Measurements from ENCODE around the gene PSMD4.
A peak's percentile ranks its signal among the peaks of the same experiment; 100 is the strongest.

PSMD4 gene

GRCh38 chr1:151287341-151287699 lies 32.8 kb downstream of the PSMD4 start:
- TF ChIP-seq ZNF600 (tag by site-specific recombination; IDR thresholded peaks at IDR 0.05) (peak; percentile 60), ZSCAN23 (tag by site-specific recombination; IDR thresholded peaks at IDR 0.05) (no peak), ZNF175 (tag by site-specific recombination; IDR thresholded peaks at IDR 0.05) (no peak)
- TF ChIP-seq, protein P1, sequence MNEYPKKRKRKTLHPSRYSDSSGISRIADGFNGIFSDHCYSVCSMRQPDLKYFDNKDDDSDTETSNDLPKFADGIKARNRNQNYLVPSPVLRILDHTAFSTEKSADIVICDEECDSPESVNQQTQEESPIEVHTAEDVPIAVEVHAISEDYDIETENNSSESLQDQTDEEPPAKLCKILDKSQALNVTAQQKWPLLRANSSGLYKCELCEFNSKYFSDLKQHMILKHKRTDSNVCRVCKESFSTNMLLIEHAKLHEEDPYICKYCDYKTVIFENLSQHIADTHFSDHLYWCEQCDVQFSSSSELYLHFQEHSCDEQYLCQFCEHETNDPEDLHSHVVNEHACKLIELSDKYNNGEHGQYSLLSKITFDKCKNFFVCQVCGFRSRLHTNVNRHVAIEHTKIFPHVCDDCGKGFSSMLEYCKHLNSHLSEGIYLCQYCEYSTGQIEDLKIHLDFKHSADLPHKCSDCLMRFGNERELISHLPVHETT (tag by site-specific recombination; IDR thresholded peaks at IDR 0.05), result no peak
- no peaks in the 10 kb centered on the region for H3K4me1 ChIP-seq (ENCODE audit: control insufficient read depth, insufficient read depth, low read length)
- H3K4me3 ChIP-seq (ENCODE audit: low read depth, low read length), result no peak overlapping the region
- peaks cover 0 to 80% of the 10 kb centered on the region in 2 experiments; a peak in 2 of 3 replicates for H3K36me3 ChIP-seq (ENCODE audit: control insufficient read depth in 2 of 2, insufficient read depth in 1 of 2, low read length in 2 of 2)
- H3K9me3 ChIP-seq (ENCODE audit: control insufficient read depth, insufficient read depth, low read depth, low read length), result no peaks in the 10 kb centered on the region
- H3K27ac ChIP-seq (ENCODE audit: extremely low read depth, low read depth, low read length), result no peak overlapping the region
- POLR2A ChIA-PET, result interaction anchor here (0.7 kb wide), 1 partner anchor 33 kb away, joined by 3 read pairs; the partner anchor contains the start of gene PSMD4
- CTCF ChIA-PET, result interaction anchor here (0.6 kb wide), 1 partner anchor 93 kb away, joined by 3 read pairs; no protein-coding TSS in a partner anchor

GRCh38 chr1:151287767-151288500 lies 33.4 kb downstream of the PSMD4 start:
- no peaks in the 10 kb centered on the region for H3K4me1 ChIP-seq (ENCODE audit: control insufficient read depth, insufficient read depth, low read length)
- peaks cover 0 to 86% of the 10 kb centered on the region in 2 experiments; a peak in 2 of 3 replicates for H3K36me3 ChIP-seq (ENCODE audit: control insufficient read depth in 2 of 2, insufficient read depth in 1 of 2, low read length in 2 of 2)
- CTCF ChIA-PET, result no interaction called here
- POLR2A ChIA-PET, result interaction anchor here (1.1 kb wide), 1 partner anchor 34 kb away, joined by 3 read pairs; the partner anchor contains the start of gene PSMD4
- H3K9me3 ChIP-seq (ENCODE audit: control insufficient read depth, insufficient read depth, low read depth, low read length), result no peaks in the 10 kb centered on the region
- TF ChIP-seq ZBTB26 (tag by site-specific recombination; optimal IDR thresholded peaks at IDR 0.05) (no peak), PRDM2 (tag by site-specific recombination; IDR thresholded peaks at IDR 0.05; ENCODE audit: borderline replicate concordance) (no peak), ZSCAN5A (tag by site-specific recombination; IDR thresholded peaks at IDR 0.05) (no peak), ZNF404 (tag by site-specific recombination; IDR thresholded peaks at IDR 0.05) (no peak)
- no peak overlapping the region for H3K4me3 ChIP-seq (ENCODE audit: low read depth, low read length)
- H3K27ac ChIP-seq (ENCODE audit: extremely low read depth, low read depth, low read length), result no peak overlapping the region

GRCh38 chr1:151288502-151288901 lies 34.0 kb downstream of the PSMD4 start:
- ChIA-PET POLR2A (interaction anchor here (1.1 kb wide), 1 partner anchor 34 kb away, joined by 3 read pairs; the partner anchor contains the start of gene PSMD4), CTCF (no interaction called here)
- H3K36me3 ChIP-seq (ENCODE audit: control insufficient read depth in 2 of 2, insufficient read depth in 1 of 2, low read length in 2 of 2), result peaks cover 2 to 92% of the 10 kb centered on the region in 2 experiments; a peak in 2 of 3 replicates
- no peaks in the 10 kb centered on the region for H3K9me3 ChIP-seq (ENCODE audit: control insufficient read depth, insufficient read depth, low read depth, low read length)
- TF ChIP-seq ZNF114 (tag by site-specific recombination; IDR thresholded peaks at IDR 0.05) (no peak), SCRT1 (tag by site-specific recombination; IDR thresholded peaks at IDR 0.05; ENCODE audit: borderline replicate concordance) (peak; percentile 51; the same call in 1 of the 2 replicates), SCRT2 (tag by site-specific recombination; IDR thresholded peaks at IDR 0.05) (peak; percentile 86), SETDB1 (IDR thresholded peaks at IDR 0.05; ENCODE audit: insufficient read length, low read length) (no peak)
- H3K27ac ChIP-seq (ENCODE audit: extremely low read depth, low read depth, low read length), result no peak overlapping the region
- H3K4me3 ChIP-seq (ENCODE audit: low read depth, low read length), result no peak overlapping the region
- no peaks in the 10 kb centered on the region for H3K4me1 ChIP-seq (ENCODE audit: control insufficient read depth, insufficient read depth, low read length)

All from HEK293 (cell line).